HG03565 (cell line): ENCODE data around the gene DPYSL5.
"Not testable (repeated sequence)": the region's sequence is repeated elsewhere in the genome, so short reads cannot be mapped to it uniquely, and the experiment has no call there.

ENCODE experiments used
- ATAC-seq: cut with Tn5 transposase; IDR thresholded peaks from one replicate; pipeline ENCODE4 v1.9.1; 2021; ENCODE audit warnings: mild to moderate bottlenecking, moderate library complexity; ENCODE audit not compliant: unreplicated experiment

The DPYSL5 gene

GRCh38 chr2:26847655-26848335 is at the start of gene DPYSL5:
DPYSL5 (plus strand) TSS chr2:26848132; CDS start chr2:26898500, 50,368 bp downstream.
- ATAC-seq: no peak

- ATAC-seq: no peak
Measured at GRCh38 chr2:26801328-26801727, 46.6 kb upstream of the DPYSL5 start.

GRCh38 chr2:26801796-26802195 is 46.1 kb upstream of the DPYSL5 start:
- ATAC-seq: no peak

GRCh38 chr2:26805241-26805676 is 42.7 kb upstream of the DPYSL5 start:
- ATAC-seq: no peak

GRCh38 chr2:26807788-26808460 is 40.0 kb upstream of the DPYSL5 start:
- ATAC-seq: no peak

- no peak for ATAC-seq
Measured at GRCh38 chr2:26809211-26809610, 38.7 kb upstream of the DPYSL5 start.

- ATAC-seq: no peak
Measured at GRCh38 chr2:26809876-26810577, 37.9 kb upstream of the DPYSL5 start.

- no peak for ATAC-seq
Measured at GRCh38 chr2:26811261-26811660, 36.7 kb upstream of the DPYSL5 start.

- no peak for ATAC-seq
Measured at GRCh38 chr2:26811791-26812694, 35.9 kb upstream of the DPYSL5 start.

- ATAC-seq: no peak
Measured at GRCh38 chr2:26812731-26813130, 35.2 kb upstream of the DPYSL5 start.

GRCh38 chr2:26814072-26814765 is 33.7 kb upstream of the DPYSL5 start:
- not testable (repeated sequence) for ATAC-seq

GRCh38 chr2:26816893-26817292 is 31.0 kb upstream of the DPYSL5 start:
- no peak for ATAC-seq

- no peak for ATAC-seq
Measured at GRCh38 chr2:26818255-26818654, 29.7 kb upstream of the DPYSL5 start.

- ATAC-seq: no peak
Measured at GRCh38 chr2:26818972-26819371, 29.0 kb upstream of the DPYSL5 start.

- no peak for ATAC-seq
Measured at GRCh38 chr2:26820932-26821331, 27.0 kb upstream of the DPYSL5 start.

GRCh38 chr2:26822877-26823276 is 25.1 kb upstream of the DPYSL5 start:
- no peak for ATAC-seq

- ATAC-seq: no peak
Measured at GRCh38 chr2:26838121-26838906, 9.6 kb upstream of the DPYSL5 start.

GRCh38 chr2:26840937-26841610 is 6.9 kb upstream of the DPYSL5 start:
- no peak for ATAC-seq

- ATAC-seq: no peak
Measured at GRCh38 chr2:26843041-26843440, 4.9 kb upstream of the DPYSL5 start.
